Subcutaneous abdominal adipose tissue (tissue), 5 donors: ENCODE measurements around the gene ZBTB43.

Source experiments
- H3K27ac ChIP-seq: one replicate; pipeline ENCODE4 v1.7.0; 2013; ENCODE audit warnings: low read depth, mild to moderate bottlenecking, inconsistent platforms, low read length, moderate library complexity
- H3K27me3 ChIP-seq, 5 donors: one replicate each; pipeline ENCODE4 v1.7.0; 2013; ENCODE audit warnings: low read length in 5 of 5, inconsistent platforms in 1 of 5; ENCODE audit not compliant: control insufficient read depth in 5 of 5, insufficient read depth in 4 of 5
- H3K36me3 ChIP-seq, 5 donors: one replicate each; pipeline ENCODE4 v1.7.0; 2013; ENCODE audit warnings: low read length in 5 of 5; ENCODE audit not compliant: control insufficient read depth in 5 of 5, insufficient read depth in 5 of 5
- H3K4me1 ChIP-seq, 5 donors: one replicate each; pipeline ENCODE4 v1.7.0; 2013; ENCODE audit warnings: low read length in 5 of 5, mild to moderate bottlenecking in 3 of 5, moderate library complexity in 1 of 5; ENCODE audit not compliant: control insufficient read depth in 5 of 5, insufficient read depth in 5 of 5
- H3K4me3 ChIP-seq, 5 donors: one replicate each; pipeline ENCODE4 v1.7.0; 2013; ENCODE audit warnings: low read length in 5 of 5, low read depth in 1 of 5
- H3K9ac ChIP-seq, 5 donors: one replicate each; pipeline ENCODE4 v1.7.0; 2013; ENCODE audit warnings: low read length in 5 of 5, mild to moderate bottlenecking in 4 of 5, moderate library complexity in 3 of 5
- H3K9me3 ChIP-seq, 5 donors: one replicate each; pipeline ENCODE4 v1.7.0; 2013; ENCODE audit warnings: low read length in 5 of 5; ENCODE audit not compliant: control insufficient read depth in 5 of 5
- donor health status: healthy.
- donor health status: healthy.
- donor health status: healthy.
- donor health status: healthy.
- donor health status: healthy.

ZBTB43 gene

DNA sequence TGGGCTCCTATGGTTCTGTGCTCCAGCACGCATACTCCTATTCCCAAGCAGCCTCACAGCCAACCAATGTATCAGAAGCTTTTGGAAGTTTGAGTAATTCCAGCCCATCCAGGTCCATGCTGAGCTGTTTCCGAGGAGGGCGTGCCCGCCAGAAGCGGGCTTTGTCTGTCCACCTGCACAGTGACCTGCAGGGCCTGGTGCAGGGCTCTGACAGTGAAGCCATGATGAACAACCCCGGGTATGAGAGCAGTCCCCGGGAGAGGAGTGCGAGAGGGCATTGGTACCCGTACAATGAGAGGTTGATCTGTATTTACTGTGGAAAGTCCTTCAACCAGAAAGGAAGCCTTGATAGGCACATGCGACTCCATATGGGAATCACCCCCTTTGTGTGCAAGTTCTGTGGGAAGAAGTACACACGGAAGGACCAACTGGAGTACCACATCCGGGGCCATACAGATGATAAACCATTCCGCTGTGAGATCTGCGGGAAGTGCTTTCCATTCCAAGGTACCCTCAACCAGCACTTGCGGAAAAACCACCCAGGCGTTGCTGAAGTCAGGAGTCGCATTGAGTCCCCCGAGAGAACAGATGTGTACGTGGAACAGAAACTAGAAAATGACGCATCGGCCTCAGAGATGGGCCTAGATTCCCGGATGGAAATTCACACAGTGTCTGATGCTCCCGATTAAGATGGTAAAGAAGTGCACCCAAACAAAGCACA, 75.5 kb downstream of the ZBTB43 start:
- Histone ChIP-seq H3K9ac (no peak overlapping the region), H3K27me3 (no peaks in the 10 kb centered on the region), H3K36me3 (peaks cover 7 to 43% (median 36%) of the 10 kb centered on the region in 5 donors), H3K27ac (no peak overlapping the region), H3K4me1 (peaks cover 0 to 10% (median 7%) of the 10 kb centered on the region in 5 donors), H3K9me3 (no peaks in the 10 kb centered on the region), H3K4me3 (no peak overlapping the region)

- Histone ChIP-seq H3K9ac (no peak overlapping the region), H3K9me3 (no peaks in the 10 kb centered on the region), H3K36me3 (peaks cover 7 to 43% (median 36%) of the 10 kb centered on the region in 5 donors), H3K4me3 (no peak overlapping the region), H3K27ac (no peak overlapping the region), H3K27me3 (no peaks in the 10 kb centered on the region), H3K4me1 (peaks cover 0 to 11% (median 9%) of the 10 kb centered on the region in 5 donors)
Measured at GRCh38 chr9:126880947-126881332, 76.1 kb downstream of the ZBTB43 start.

DNA sequence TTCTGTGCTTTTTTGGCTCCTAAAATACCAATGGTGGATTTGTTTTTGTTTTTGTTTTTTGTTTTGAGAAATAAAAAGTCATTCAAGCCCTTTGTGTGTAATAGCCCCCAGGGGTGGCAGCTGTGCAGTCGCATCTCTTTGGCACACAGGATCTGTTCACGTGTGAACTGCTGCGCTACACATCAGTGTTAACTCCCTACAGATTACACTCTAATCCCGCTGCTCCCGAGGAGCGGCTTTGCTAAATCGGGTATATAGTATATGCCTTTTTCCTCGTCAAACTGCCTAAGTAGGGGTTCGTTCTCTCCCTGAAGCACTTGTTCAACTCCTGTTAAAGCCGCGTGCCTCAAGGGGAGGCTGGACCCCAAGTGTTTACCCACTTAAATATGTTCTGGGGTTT, 77.9 kb downstream of the ZBTB43 start:
- Histone ChIP-seq H3K27ac (no peak overlapping the region), H3K9ac (no peak overlapping the region), H3K4me1 (peaks cover 0 to 11% (median 9%) of the 10 kb centered on the region in 5 donors), H3K4me3 (no peak overlapping the region), H3K9me3 (no peaks in the 10 kb centered on the region), H3K27me3 (no peaks in the 10 kb centered on the region), H3K36me3 (peaks cover 7 to 43% (median 36%) of the 10 kb centered on the region in 5 donors)

GRCh38 chr9:126883636-126884035, 78.8 kb downstream of the ZBTB43 start:
- Histone ChIP-seq H3K4me1 (peaks cover 0 to 11% (median 9%) of the 10 kb centered on the region in 5 donors), H3K4me3 (no peak overlapping the region), H3K9ac (no peak overlapping the region), H3K27me3 (no peaks in the 10 kb centered on the region), H3K9me3 (no peaks in the 10 kb centered on the region), H3K27ac (no peak overlapping the region), H3K36me3 (peaks cover 7 to 43% (median 36%) of the 10 kb centered on the region in 5 donors)

DNA sequence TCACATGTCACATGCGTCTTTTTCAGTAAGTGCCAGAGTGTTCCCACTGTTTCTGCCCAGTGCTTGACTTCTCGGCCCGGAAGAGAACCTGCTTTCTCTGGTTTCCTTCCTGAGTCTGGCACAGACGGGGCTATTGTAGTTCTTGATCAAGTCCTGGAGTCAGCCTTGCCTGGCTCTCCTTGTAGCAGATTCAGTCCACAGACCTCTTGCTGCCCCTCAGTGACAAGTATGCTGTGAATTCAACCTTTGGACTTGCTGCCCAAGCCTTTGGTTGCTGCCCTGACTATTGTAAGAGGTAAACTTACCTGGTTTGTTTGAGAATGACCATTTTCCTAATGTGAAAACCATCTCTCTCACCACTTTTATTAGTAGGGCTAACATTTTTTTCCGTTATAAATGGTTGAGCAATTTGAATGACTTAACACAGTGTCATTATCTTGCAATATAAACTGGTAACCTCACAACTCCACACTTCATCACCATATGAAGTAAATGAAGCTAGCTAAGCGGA, 80.3 kb downstream of the ZBTB43 start:
- no peak overlapping the region for H3K4me3 ChIP-seq
- H3K4me1 ChIP-seq, result peaks cover 0 to 11% (median 9%) of the 10 kb centered on the region in 5 donors
- peaks cover 7 to 33% (median 25%) of the 10 kb centered on the region in 5 donors for H3K36me3 ChIP-seq
- no peaks in the 10 kb centered on the region for H3K27me3 ChIP-seq
- no peak overlapping the region for H3K9ac ChIP-seq
- H3K27ac ChIP-seq, result no peak overlapping the region
- H3K9me3 ChIP-seq, result no peaks in the 10 kb centered on the region

DNA sequence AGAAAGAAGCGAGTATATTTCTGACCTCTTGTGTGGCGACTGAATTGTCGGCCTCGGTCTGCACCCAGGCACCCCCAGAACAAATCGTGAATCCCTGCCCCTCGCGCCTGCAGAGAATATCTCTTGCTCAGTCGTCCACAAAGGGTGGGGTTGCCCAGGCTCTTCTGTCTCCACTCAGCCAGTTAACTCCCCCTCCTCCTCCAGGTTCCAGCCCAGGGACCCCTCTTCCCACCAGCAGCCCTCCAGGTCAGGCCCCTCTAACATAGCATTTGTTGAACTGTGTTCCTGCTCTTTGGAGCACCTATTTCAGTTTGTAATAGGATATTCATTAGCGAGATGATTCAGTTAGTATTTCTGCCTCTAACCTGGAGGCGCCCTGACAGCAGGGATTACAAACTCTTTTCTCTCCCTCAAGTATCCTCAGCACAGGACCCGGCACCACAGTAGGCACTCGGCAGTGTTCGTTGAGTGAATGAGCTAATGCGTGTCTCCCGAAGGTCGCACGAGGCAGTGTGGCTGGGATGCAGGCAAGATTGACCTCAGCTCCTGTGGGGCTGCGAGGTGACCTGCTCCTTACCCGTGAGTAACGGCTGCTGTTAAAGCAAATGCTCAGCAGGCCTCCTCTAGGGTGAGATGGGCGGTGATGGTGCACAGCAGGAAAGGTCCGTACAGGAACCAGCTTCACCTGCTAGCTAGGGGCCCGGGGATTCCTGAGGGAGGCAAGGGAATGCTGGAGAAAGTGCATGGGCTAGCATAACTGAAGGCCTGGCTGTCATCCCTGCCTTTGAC, 81.4 kb downstream of the ZBTB43 start:
- H3K4me1 ChIP-seq, result peaks cover 0 to 9% (median 4%) of the 10 kb centered on the region in 5 donors
- H3K9ac ChIP-seq, result no peak overlapping the region
- no peaks in the 10 kb centered on the region for H3K27me3 ChIP-seq
- H3K27ac ChIP-seq, result no peak overlapping the region
- H3K36me3 ChIP-seq, result peaks cover 7 to 24% (median 15%) of the 10 kb centered on the region in 5 donors
- no peak overlapping the region for H3K4me3 ChIP-seq
- no peaks in the 10 kb centered on the region for H3K9me3 ChIP-seq

DNA sequence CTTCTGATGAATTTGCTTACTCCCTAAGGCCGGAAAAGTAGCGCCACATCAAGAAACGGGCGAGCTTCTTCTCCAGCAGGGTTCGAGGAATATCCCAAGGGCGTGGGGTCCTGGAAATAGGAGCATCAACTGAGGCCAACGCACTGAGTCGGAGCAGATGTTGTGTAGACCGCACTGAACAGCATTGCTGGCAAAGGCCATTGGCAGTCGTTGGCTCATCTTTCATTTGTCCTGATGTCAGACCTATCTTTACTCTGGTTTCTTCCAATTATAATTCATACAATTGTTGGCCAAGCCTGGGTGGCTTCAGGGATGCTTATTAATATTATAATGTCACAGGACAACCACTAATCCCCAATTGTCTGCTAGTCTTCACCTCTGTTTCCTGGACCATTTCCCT, 82.1 kb downstream of the ZBTB43 start:
- peaks cover 0 to 9% (median 4%) of the 10 kb centered on the region in 5 donors for H3K4me1 ChIP-seq
- H3K27me3 ChIP-seq, result no peaks in the 10 kb centered on the region
- H3K36me3 ChIP-seq, result peaks cover 1 to 18% (median 10%) of the 10 kb centered on the region in 5 donors
- H3K4me3 ChIP-seq, result no peak overlapping the region
- H3K27ac ChIP-seq, result no peak overlapping the region
- H3K9ac ChIP-seq, result no peak overlapping the region
- H3K9me3 ChIP-seq, result no peaks in the 10 kb centered on the region
